Right renal pelvis (tissue), 4 donors: ENCODE results near the gene REC8. TPM values are rescaled to one million over a fixed set of nuclear protein-coding genes. Genes with fewer than 3 reads are reported as not detected.
A peak's percentile ranks its signal among the peaks of the same experiment; 100 is the strongest.

Experiments
- DNase-seq, 4 donors: peaks; one replicate each; pipeline ENCODE4 v3.0.0-alpha.2; 2013; ENCODE audit warnings: low read depth in 4 of 4, low spot score in 3 of 4, missing footprints in 1 of 4
- polyA plus RNA-seq, 4 donors: library from polyadenylated mRNA; unstranded; fragments of 120-200 nt; gene quantifications; one replicate each; pipeline ENCODE4 v1.2.1, GENCODE V29; 2013; ENCODE audit not compliant: insufficient read length in 4 of 4

Gene REC8
- polyA plus RNA-seq, 4 donors = 60.0 to 70.1 (median 64.3) TPM

- DNase-seq = no peak
Observed at GRCh38 chr14:24182110-24182882, 10.4 kb downstream of the REC8 start.

DNA sequence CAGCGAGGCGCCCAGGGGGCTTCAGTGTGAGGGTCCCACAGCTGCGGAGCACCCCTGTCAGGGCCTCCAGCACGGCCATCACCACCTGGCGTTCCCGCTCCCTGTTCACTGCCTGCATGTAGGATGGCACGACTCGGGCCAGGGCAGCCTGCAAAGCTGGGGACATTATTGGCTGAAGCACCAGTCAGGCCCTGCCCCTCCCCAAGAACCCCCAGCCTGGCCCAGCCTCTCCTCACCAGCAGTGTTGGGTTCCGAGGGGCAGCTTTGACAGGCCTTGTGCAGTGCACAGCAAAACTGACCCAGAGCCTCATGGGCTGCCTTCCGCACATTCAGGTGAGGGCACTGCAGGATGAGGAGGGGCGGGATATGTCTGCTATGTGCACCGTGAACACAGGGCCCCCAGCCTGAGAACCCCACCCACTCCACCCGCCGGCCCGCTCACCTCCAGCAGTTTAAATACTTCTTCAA is 11.2 kb downstream of the REC8 start:
- no peak for DNase-seq

GRCh38 chr14:24184104-24184970 is 12.5 kb downstream of the REC8 start:
- no peak for DNase-seq

DNA sequence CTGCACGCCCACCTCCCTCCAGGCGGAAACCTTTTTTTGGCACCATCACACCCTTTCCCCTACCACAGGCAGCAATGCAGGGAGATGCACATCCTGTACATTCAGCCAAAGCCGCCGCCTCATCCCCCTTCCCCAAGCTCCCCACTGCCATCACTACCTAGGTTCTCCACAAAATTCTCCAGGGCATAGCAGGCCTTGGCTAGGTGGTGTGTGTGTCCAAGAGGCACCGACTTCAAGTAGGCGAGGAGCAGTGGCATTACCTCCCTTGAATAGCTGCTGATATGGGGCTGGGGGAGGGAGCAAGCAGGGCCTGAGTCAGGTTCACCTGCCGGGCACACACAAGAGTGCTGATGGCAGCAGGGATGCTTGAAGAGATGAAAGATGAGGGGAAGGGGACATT is 13.1 kb downstream of the REC8 start:
- DNase-seq = no peak

GRCh38 chr14:24185741-24186140 is 13.9 kb downstream of the REC8 start:
- no peak for DNase-seq

GRCh38 chr14:24186831-24187538 is 15.1 kb downstream of the REC8 start:
- no peak for DNase-seq

GRCh38 chr14:24187539-24187915 is 15.6 kb downstream of the REC8 start:
- DNase-seq = no peak

- DNase-seq = peak; percentile 89 to 93 (median 93)
Observed at GRCh38 chr14:24188251-24189058, 16.6 kb downstream of the REC8 start, which contains the start of gene IPO4. Gene IPO4 (minus strand): TSS chr14:24188816. CDS start chr14:24188787, 29 bp downstream.

- DNase-seq = no peak
Observed at GRCh38 chr14:24189059-24189375, 17.1 kb downstream of the REC8 start.

DNA sequence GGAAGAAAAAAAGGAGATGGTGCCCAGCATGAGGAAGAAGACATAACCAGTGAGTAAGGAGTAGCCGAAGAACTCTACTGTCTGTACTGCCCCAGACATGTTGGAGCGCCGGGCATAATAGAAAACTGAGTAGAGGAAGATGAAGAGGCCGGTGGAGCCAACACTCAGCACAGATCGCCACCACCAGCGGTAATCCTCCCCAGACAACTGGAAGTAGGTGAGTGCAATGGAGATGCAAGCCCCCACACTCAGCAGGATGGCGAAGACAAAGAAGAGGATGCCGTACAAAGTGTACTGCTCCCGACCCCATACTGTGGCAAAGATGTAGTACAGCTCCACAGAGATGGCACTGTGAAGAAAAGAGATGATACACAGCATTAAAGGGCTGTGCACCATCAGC is 17.6 kb downstream of the REC8 start:
- no peak for DNase-seq

DNA sequence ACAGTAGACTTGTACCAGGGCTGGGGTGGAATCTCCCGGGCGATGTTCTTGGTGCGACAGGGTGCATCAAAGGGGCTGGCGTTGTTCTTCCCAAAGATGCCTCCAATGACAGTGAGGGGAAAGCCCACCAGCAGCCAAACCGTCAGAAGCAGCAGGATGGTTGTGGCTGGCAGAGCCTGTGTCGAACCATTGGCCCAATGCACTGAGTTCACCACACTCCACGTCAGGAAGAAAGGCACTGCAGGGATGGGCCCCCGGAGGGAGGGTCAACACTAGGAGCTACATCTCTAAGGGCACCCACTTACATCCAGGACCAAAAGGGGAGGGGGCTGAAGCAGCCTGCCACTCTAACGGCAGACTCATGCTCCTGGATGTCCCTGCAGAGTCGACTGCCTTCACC is 18.5 kb downstream of the REC8 start:
- DNase-seq = no peak

DNA sequence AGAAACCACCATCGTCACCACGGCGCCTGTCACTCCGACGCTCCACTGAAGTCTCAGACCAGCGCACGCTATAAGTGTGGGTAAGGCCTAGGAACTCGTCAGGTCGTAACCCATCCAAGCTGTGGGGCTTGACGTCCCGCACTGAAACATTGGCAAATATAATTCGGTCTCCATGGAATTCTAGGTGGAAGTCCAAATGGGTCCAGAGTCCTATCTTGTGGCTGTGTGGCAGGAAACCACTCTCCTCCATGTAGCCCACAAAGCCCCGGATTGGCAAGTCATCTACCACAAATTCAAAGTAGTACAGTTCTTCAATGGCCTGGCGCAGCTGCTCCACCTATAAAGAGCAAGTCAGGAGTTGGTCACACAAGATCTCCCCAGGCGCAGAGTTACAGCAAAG is 21.1 kb downstream of the REC8 start:
- DNase-seq = no peak

GRCh38 chr14:24194186-24194872 is 22.4 kb downstream of the REC8 start:
- DNase-seq = no peak

- no peak for DNase-seq
Observed at GRCh38 chr14:24194873-24195185, 22.9 kb downstream of the REC8 start.

DNA sequence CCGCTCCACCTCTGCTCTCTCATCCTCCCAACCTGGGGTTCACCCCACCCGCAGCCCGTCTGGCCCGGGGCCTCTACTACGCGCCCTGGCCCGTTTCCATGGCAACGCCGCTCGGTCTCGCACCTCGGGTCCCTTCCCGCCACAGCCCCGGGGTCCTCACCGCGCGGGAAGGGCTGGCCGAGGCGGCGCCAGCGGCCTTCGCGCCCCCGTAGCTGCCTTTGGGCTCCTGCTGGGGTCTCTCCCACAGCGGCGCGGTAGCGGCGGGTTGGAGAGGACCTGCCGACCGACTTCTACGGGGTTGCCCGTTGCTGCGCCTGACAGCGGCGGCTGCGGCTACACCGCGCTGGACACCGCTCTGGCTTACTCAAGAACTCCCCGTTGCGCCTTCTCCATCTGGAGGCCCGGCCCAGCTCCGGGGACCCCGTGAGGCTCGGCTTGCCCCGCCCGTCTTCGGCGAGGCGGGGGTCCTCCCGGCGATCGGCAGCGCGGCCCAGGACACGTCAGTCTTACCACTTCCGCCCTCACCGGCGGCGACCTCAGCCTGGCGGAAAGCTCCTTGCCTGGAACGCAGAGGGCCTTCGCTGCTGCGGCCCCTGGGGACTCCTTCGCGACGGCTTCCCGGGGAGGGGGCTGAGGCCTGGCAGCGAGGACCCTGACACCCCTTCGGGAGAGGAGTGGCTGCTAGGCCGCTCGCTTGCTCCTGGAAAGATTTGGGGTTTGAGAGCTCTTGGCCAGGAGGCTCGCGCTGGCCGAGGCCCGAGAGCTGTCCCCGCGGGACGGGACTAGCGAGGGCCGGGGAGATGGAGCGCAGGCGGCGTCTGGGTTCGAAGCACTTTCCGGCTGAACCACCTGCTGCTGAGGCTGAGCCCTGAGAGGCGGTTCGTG is 23.5 kb downstream of the REC8 start, which contains the start of gene TM9SF1:
TSS of gene TM9SF1 (minus strand) at position 256 of the 885 bp plus-strand sequence. CDS start 422 bp downstream, outside the sequence.
- peak in 3 of 4 donors; percentile 77 to 87 (median 77) for DNase-seq

- DNase-seq = peak in 1 of 4 donors; percentile 28
Observed at GRCh38 chr14:24196071-24197055, 24.5 kb downstream of the REC8 start.

- DNase-seq = no peak
Observed at GRCh38 chr14:24197056-24197450, 25.2 kb downstream of the REC8 start.
